Stimulated activated CD4-positive, alpha-beta T cell treated with anti-CD3 and anti-CD28 coated beads, Interleukin-4, amount 100 ng/mL, for 24 hours (primary cell): ENCODE data around the gene LHX5.

Experiments used
- DNase-seq: peaks from one replicate; pipeline ENCODE4 v3.0.0-alpha.2; 2020

LHX5 gene

GRCh38 chr12:113464852-113465719 lies 6.6 kb downstream of the LHX5 start:
- DNase-seq: no peak

GRCh38 chr12:113464452-113464775 lies 7.3 kb downstream of the LHX5 start:
- no peak for DNase-seq

- DNase-seq: no peak
Measured at GRCh38 chr12:113463746-113464451, 7.8 kb downstream of the LHX5 start.

GRCh38 chr12:113462998-113463745 lies 8.5 kb downstream of the LHX5 start:
- DNase-seq: no peak

- peak; percentile 71 for DNase-seq
Measured at GRCh38 chr12:113462117-113462774, 9.4 kb downstream of the LHX5 start.

- DNase-seq: no peak
Measured at GRCh38 chr12:113461666-113462065, 10.0 kb downstream of the LHX5 start.

GRCh38 chr12:113459981-113460380 lies 11.7 kb downstream of the LHX5 start:
- no peak for DNase-seq

- DNase-seq: no peak
Measured at GRCh38 chr12:113457710-113458109, 14.0 kb downstream of the LHX5 start.

- no peak for DNase-seq
Measured at GRCh38 chr12:113457185-113457584, 14.5 kb downstream of the LHX5 start.

GRCh38 chr12:113456761-113457160 lies 14.9 kb downstream of the LHX5 start:
- DNase-seq: no peak

- DNase-seq: no peak
Measured at GRCh38 chr12:113456199-113456598, 15.5 kb downstream of the LHX5 start.

- no peak for DNase-seq
Measured at GRCh38 chr12:113453330-113453729, 18.3 kb downstream of the LHX5 start.

GRCh38 chr12:113452458-113452857 lies 19.2 kb downstream of the LHX5 start:
- DNase-seq: no peak

- DNase-seq: no peak
Measured at GRCh38 chr12:113449839-113450238, 21.8 kb downstream of the LHX5 start.

GRCh38 chr12:113449299-113449698 lies 22.4 kb downstream of the LHX5 start:
- no peak for DNase-seq

- DNase-seq: no peak
Measured at GRCh38 chr12:113448873-113449272, 22.8 kb downstream of the LHX5 start.

GRCh38 chr12:113445544-113446171 lies 26.0 kb downstream of the LHX5 start:
- DNase-seq: no peak

- DNase-seq: no peak
Measured at GRCh38 chr12:113443030-113443539, 28.6 kb downstream of the LHX5 start.

- DNase-seq: no peak
Measured at GRCh38 chr12:113440947-113441782, 30.5 kb downstream of the LHX5 start.

GRCh38 chr12:113440336-113440735 lies 31.3 kb downstream of the LHX5 start:
- no peak for DNase-seq

- DNase-seq: no peak
Measured at GRCh38 chr12:113439606-113440030, 32.1 kb downstream of the LHX5 start.

- no peak for DNase-seq
Measured at GRCh38 chr12:113439301-113439597, 32.4 kb downstream of the LHX5 start.
